ENCODE data around the gene NCAPH2.

NCAPH2 gene

DNA sequence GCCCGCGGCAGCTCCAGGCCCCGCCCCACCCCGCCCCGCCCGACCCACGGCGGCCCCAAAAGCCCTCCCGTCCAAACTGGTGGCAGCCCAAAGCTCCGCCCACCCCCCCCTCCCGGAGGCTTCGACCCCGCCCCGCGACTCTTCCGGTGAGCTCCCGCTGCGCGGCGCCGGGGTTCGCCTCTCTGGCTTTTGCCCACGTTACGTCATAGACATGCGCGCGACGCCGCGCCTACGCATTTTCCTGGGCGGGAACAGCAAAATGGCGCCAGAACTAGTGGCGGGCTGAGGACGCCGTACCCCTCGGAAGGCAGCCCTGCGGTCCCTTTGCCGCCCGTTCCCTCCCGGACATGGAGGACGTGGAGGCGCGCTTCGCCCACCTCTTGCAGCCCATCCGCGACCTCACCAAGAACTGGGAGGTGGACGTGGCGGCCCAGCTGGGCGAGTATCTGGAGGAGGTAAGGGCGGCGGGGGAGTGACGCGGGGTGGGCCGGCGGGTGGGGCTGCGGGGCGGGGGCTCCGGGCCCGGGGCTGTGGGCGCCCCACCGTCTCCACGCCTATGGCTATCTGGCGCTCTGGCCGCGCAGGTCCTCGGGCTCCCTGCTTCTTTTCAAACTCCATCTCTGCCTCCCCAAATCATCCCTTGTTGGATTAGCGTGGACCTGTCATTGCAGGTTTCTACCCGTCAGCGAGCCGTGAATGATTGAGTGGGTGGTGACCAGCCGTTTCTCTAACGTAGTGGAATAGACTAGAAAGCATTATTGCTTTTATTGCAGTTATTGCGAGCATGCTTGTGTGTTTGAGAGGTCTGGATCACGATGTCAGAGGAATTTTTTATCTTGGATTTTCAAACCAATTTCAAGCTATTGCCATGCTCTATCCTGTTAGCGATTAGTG, at the start of gene NCAPH2:
Gene NCAPH2 (plus strand): TSS at position 234 of the 894 bp plus-strand sequence. CDS start 114 bp downstream, at position 348.
- DNase-seq = peak; percentile 97 to 100

GRCh38 chr22:50459016-50459415, 49.0 kb upstream of the NCAPH2 start:
- no peak for DNase-seq

- no peak for DNase-seq
Measured at GRCh38 chr22:50459496-50460140, 48.4 kb upstream of the NCAPH2 start.

DNA sequence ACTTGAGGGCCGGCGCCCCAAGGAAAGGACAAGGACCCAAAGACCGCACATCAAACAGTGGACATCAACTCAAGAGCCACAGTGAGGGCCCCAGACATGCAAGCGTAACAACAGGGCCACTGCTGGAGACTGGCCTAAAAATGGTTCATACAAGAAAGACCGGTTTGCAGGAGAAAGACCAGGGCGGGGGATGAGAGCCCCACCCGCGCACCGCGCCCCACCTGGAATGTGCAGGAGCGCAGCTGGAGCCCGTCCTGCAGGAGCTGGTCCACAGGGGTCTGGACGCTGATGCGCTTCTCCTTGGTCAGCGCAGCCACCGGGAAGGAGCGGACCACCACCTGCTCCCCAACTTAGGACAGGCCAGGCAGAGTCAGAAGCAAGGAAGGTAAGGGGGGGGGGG, 47.1 kb upstream of the NCAPH2 start:
- DNase-seq = no peak

GRCh38 chr22:50461536-50461935, 46.5 kb upstream of the NCAPH2 start:
- no peak for DNase-seq

- DNase-seq = no peak
Measured at GRCh38 chr22:50461979-50462540, 46.0 kb upstream of the NCAPH2 start.

- no peak for DNase-seq
Measured at GRCh38 chr22:50463188-50463900, 44.7 kb upstream of the NCAPH2 start.

DNA sequence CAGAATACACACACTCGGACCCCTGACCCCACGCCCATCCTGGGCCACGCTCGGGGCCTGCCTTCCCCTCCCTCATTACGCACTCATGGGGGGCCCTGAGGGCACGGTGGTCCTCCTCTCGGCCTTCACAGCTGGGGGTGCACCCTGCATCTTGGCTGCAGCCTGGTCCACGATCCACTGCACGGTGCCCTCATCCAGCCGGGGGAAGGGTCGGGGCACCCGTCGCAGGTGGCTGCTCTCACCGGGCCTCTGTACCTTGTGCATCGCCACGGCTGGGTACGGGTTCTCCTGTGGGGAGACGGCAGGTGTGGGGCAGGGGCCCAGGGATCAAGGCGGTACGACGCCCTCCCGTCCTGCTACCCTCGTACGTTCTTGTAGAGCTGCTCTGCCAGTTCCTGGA, 43.6 kb upstream of the NCAPH2 start:
- DNase-seq = no peak

DNA sequence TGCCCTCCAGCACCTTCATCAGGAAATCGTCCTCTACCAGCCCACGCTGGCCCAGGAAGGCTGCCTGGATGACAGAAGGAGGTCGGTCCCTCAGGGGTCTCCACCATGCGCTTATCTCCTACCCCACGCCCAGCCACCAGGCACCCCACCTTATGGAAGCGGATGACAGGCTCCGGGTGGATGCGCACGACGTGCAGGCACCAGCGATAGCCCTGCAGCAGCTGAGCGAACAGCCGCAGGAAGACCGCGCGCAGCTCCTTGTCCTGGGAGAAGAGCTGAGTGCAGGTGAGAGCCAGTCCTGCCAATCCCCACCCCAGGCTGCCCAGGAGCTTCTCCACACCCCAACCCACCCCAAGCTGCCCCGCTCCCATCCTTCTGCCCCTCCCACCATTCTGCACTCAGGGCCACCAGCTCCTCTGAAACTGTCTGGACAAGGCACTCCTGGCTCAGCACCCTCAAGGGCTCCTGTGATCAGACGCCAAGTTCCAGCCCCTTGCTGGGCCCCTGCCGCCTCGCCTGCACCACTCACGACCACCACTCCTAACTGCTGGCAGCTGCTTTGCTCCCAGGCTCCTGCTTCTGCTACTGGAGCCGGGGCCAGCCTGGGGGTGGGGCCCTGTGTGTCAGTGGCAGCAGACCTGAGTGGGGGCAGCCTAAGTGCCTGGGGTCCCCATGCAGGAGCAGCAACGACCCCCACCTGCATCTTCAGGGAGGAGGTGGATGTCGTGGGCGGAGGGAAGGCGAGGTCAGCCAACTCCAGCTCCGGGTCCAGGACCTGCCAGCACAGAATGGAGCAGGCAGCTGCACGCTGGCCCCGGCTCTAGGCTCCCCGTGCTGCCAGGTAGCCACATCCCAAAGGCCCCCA, 42.7 kb upstream of the NCAPH2 start:
- no peak for DNase-seq

DNA sequence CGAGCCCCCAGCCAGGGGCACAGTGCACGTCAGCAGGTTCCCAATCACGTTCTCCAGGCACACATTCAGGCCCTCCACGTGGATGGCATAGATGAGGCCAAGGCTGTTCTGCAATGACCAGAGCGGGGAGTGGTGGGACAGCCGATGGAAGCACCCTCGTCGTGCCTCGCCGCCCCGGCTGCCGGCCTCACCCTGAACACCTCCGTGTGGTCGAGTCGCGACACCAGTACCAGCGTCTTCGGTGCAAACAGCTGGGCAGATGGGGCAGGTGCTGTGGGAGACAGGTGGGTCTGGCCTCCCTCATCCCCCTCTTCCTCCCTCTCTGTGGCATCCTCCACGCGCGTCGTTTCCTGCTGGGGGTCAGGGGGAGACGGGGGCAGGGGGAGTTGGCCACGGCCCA, 40.7 kb upstream of the NCAPH2 start:
- no peak for DNase-seq

- DNase-seq = no peak
Measured at GRCh38 chr22:50467773-50468440, 40.1 kb upstream of the NCAPH2 start.

GRCh38 chr22:50468626-50469025, 39.4 kb upstream of the NCAPH2 start:
- no peak for DNase-seq

DNA sequence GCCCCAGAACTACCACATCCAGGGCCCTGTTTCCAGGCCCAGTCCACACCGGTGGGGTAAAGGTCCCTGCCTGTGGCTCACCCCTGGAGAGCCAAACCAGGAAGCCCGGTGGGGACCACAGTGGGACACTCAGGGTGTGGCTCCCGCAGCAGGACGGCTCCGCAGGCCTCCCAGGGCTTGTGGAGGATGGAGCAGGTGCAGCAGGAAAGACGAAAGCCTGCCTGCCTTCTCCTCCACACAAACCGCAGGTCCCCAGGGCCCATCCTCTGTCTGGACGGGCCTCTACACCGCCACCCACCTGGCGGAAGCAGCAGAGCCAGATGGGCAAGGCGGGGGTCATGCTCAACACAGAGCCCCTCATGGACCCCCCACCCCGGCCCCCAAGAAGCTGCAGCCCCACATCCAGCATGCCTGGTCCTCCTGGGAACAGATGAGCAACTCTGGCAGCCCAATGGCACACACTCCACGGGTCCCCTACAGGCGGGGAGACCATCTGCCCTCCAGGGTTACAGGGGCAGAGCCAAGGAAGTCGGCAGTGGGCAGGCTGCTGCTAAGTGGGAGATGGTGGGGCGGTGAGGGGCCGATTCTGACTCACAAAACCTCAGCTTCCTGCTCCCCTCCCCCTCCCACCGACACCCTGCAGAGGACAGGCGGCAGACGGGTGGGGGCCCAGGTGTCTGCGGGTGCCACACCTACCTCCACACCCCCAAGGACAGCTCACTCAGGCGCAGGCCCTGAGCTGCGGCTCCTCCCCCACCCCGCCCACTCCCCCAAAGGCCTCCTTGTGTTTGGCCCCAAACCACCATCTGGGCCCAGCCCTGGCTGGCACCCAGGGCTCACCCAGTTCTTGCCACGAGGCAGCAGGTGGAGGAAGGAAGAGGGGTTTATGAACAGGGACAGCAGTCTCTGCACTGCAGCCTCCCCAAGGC, 38.4 kb upstream of the NCAPH2 start:
- no peak for DNase-seq

DNA sequence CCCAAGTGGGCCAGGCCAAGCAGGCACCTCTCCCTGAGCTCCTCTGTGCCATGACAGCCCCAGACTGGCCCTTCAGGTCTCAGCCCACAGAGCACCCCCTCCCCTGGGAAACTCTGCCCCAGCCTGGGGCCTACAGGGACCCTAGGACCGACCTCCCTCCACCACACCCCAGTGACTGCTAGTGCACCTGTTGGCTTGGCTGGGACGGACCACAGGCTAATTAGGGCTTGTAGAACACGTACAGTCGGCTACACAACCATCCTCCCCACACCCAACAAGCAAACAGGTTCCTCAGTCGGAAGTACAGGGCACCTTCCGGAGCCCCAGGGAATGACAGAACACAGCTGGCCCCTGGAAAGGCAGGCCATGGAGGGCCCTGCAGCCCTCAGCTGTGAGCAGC, 37.5 kb upstream of the NCAPH2 start:
- no peak for DNase-seq

GRCh38 chr22:50471197-50471847, 36.7 kb upstream of the NCAPH2 start:
- peak; percentile 46 to 64 for DNase-seq

DNA sequence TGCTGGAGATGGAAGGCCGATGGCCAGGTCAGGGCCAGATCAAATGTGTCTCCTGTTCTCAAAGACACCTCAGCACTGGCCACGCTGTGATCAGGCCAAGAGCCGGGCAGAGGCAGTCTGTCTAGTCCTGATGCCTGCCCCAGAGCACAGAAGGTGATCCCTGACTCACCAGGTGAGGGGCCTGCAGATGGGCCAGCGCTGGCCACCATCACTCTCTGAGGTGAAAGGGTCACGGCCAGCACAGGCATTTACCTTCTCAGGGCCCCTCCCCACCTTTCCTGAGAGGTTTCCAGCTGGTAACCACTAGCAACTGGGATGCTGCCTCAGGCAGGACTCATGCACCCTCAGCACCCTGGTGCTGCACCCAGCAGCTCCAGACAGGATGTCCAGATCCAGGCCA, 36.1 kb upstream of the NCAPH2 start:
- DNase-seq = no peak

- no peak for DNase-seq
Measured at GRCh38 chr22:50473088-50473487, 34.9 kb upstream of the NCAPH2 start.

DNA sequence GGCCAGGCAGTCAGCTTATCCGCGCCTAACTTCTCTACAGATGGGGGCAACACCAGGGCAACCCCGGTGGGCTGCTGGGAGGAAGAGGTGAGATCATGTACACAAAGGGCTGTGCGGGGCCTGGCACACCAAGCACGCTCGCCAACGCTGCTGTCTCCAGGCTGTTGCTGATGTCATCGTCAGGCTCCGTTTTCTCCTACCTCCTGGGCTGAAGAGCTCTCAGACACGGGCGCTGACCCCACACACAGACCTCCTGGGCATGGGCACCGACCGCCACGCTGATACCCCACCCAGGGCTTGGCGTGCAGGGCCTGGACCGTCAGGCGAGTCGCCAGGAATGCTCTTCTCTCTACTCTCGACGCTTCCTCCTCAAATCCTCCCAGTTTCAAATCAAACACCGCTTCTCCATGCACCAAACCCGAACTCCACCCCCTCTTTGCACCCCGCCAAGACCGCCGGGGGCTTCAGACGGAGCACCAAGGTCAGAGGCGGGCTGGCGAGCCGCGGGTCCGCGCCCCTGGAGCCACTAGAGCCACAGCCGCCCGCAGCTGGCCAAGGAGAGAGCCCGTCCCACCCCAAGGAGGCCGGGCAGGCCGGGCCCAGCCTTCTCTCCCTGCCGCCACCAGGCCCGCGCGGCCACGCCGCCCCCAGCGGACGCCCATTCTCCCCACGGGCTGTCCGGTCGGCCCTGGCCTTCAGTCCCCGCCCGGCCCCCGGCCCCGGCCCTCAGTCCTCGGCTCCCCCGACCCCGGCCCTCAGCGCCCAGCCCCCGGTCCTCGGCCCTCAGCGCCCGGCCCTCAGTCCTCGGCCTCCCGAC, 34.0 kb upstream of the NCAPH2 start:
- no peak for DNase-seq
